Peyer's patch (tissue), 4 donors: ENCODE data around the gene KCNAB1. TPM values are rescaled to one million over a fixed set of nuclear protein-coding genes. Genes with fewer than 3 reads are reported as not detected.

Source experiments
- DNase-seq, 3 donors: peaks; one replicate each; pipeline ENCODE4 v3.0.0-alpha.2; 2017 to 2019
- H3K27ac ChIP-seq, 4 donors: fragments of 200-600 bp; sonication (generic); one replicate each; pipeline ENCODE4 v1.5.1; 2016 to 2019
- H3K27me3 ChIP-seq, 2 donors: fragments of 200-600 bp; sonication (generic); one replicate each; pipeline ENCODE4 v1.5.1; 2019
- H3K36me3 ChIP-seq, 3 donors: fragments of 200-600 bp; sonication (generic); one replicate each; pipeline ENCODE4 v1.5.1; 2016 to 2019
- H3K4me1 ChIP-seq, 4 donors: fragments of 200-600 bp; sonication (generic); one replicate each; pipeline ENCODE4 v1.5.1; 2016 to 2019
- H3K4me3 ChIP-seq, 4 donors: fragments of 200-600 bp; sonication (generic); 1 replicate in 3 of 4; 2 replicates in 1 of 4; pipeline ENCODE4 v1.5.1; 2016 to 2019; ENCODE audit warnings: mild to moderate bottlenecking in 1 of 4
- H3K9me3 ChIP-seq, 4 donors: fragments of 200-600 bp; sonication (generic); one replicate each; pipeline ENCODE4 v1.5.1; 2016 to 2019; ENCODE audit warnings: mild to moderate bottlenecking in 1 of 4
- POLR2A ChIP-seq, 2 donors: fragments of 450-650 bp; IDR thresholded peaks; one replicate each; pipeline ENCODE4 v1.5.1; 2017; ENCODE audit warnings: antibody characterized with exemption in 2 of 2, mild to moderate bottlenecking in 2 of 2, moderate library complexity in 2 of 2
- total RNA-seq, 4 donors: library from RNA; depleted of rRNA; stranded (reverse); fragments of >200 nt; gene quantifications; one replicate each; pipeline ENCODE4 v1.1.0, GENCODE V29; 2016
- TF ChIP-seq, protein P1 (sequence below), 6 experiments: fragments of 450-650 bp in 4 of 6; fragments of 200-600 bp in 2 of 6; sonication (generic) in 1 of 6; IDR thresholded peaks; one replicate each; pipeline ENCODE4 v1.5.1; 2017 to 2019; ENCODE audit warnings: antibody characterized with exemption in 6 of 6, mild to moderate bottlenecking in 3 of 6, moderate library complexity in 1 of 6

KCNAB1 gene
- total RNA-seq, 4 donors from 2014 or later, result 1.1 to 1.7 (median 1.6) TPM; not detected in 1

GRCh38 chr3:156416846-156417558 is 296.6 kb downstream of the KCNAB1 start:
- Histone ChIP-seq H3K4me3 (no peak overlapping the region), H3K27me3 (no peaks in the 10 kb centered on the region), H3K9me3 (no peaks in the 10 kb centered on the region), H3K27ac (no peak overlapping the region), H3K36me3 (no peaks in the 10 kb centered on the region), H3K4me1 (no peaks in the 10 kb centered on the region)
- DNase-seq, result no peak
- TF ChIP-seq POLR2A (IDR thresholded peaks at IDR 0.05), result no peak
- TF ChIP-seq, protein P1, sequence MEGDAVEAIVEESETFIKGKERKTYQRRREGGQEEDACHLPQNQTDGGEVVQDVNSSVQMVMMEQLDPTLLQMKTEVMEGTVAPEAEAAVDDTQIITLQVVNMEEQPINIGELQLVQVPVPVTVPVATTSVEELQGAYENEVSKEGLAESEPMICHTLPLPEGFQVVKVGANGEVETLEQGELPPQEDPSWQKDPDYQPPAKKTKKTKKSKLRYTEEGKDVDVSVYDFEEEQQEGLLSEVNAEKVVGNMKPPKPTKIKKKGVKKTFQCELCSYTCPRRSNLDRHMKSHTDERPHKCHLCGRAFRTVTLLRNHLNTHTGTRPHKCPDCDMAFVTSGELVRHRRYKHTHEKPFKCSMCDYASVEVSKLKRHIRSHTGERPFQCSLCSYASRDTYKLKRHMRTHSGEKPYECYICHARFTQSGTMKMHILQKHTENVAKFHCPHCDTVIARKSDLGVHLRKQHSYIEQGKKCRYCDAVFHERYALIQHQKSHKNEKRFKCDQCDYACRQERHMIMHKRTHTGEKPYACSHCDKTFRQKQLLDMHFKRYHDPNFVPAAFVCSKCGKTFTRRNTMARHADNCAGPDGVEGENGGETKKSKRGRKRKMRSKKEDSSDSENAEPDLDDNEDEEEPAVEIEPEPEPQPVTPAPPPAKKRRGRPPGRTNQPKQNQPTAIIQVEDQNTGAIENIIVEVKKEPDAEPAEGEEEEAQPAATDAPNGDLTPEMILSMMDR (IDR thresholded peaks at IDR 0.05), result no peak

- H3K36me3 ChIP-seq, result no peaks in the 10 kb centered on the region
- no peak for DNase-seq
- no peaks in the 10 kb centered on the region for H3K9me3 ChIP-seq
- no peak overlapping the region for H3K27ac ChIP-seq
- TF ChIP-seq, protein P1 (IDR thresholded peaks at IDR 0.05), result no peak
- no peak for TF ChIP-seq POLR2A (IDR thresholded peaks at IDR 0.05)
- H3K27me3 ChIP-seq, result no peaks in the 10 kb centered on the region
- no peaks in the 10 kb centered on the region for H3K4me1 ChIP-seq
- H3K4me3 ChIP-seq, result no peak overlapping the region
These were observed 297.3 kb downstream of the KCNAB1 start for GRCh38 chr3:156417559-156418132.

DNA sequence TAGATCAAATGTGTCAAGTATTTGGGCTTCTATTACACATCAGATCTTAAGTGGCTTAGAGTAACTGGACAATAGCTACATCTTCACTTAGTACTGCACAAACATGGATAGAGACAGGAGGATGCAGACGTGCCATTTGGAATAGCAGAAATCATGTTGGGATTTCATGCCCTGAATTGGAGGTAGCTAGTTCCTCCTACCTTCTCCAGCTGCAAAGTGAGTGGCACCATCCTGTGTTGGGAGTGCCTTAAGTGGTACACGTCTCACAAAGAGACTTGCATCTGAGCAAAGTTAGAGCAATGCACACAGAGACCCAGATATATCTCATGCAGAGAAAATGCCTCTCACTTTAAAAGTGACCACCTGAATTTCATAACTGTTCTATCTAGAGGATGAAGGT is 298.1 kb downstream of the KCNAB1 start:
- Histone ChIP-seq H3K36me3 (no peaks in the 10 kb centered on the region), H3K27me3 (no peaks in the 10 kb centered on the region), H3K4me3 (no peak overlapping the region), H3K4me1 (no peaks in the 10 kb centered on the region), H3K9me3 (no peaks in the 10 kb centered on the region), H3K27ac (no peak overlapping the region)
- TF ChIP-seq, protein P1 (IDR thresholded peaks at IDR 0.05), result no peak
- TF ChIP-seq POLR2A (IDR thresholded peaks at IDR 0.05), result no peak
- no peak for DNase-seq

GRCh38 chr3:156421534-156421933 is 301.2 kb downstream of the KCNAB1 start:
- Histone ChIP-seq H3K9me3 (no peaks in the 10 kb centered on the region), H3K4me1 (no peaks in the 10 kb centered on the region), H3K36me3 (no peaks in the 10 kb centered on the region), H3K27ac (no peak overlapping the region), H3K27me3 (no peaks in the 10 kb centered on the region), H3K4me3 (no peak overlapping the region)
- no peak for DNase-seq
- TF ChIP-seq POLR2A (IDR thresholded peaks at IDR 0.05), result no peak
- TF ChIP-seq, protein P1 (IDR thresholded peaks at IDR 0.05), result no peak

DNA sequence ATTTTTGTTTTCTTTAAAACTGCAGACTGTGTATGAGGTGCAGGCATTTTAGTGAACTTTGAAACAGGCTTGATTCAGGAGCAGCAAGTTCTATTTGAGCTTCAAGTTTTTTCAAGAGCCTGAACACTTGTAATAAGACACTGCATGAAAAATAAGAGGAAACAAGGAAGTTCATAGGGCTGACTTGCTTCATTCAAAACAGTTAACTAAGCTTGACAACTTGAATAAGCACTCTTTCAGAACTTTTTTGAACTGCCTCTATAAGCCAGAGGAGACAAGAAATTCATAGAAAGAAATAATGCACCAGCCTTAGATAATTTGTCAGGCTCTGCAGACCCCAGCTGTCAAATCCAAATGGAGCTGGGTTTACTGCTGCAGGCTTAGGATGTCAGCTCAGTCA is 304.4 kb downstream of the KCNAB1 start:
- no peak for DNase-seq
- Histone ChIP-seq H3K36me3 (no peaks in the 10 kb centered on the region), H3K4me3 (no peak overlapping the region), H3K9me3 (no peaks in the 10 kb centered on the region), H3K27ac (no peak overlapping the region), H3K4me1 (no peaks in the 10 kb centered on the region), H3K27me3 (no peaks in the 10 kb centered on the region)
- TF ChIP-seq POLR2A (IDR thresholded peaks at IDR 0.05), result no peak
- TF ChIP-seq, protein P1 (IDR thresholded peaks at IDR 0.05), result no peak
